Neural cell (in vitro differentiated cells): ENCODE measurements around the gene PPEF2. TPM values are rescaled to one million over a fixed set of nuclear protein-coding genes. Genes with fewer than 3 reads are reported as not detected.

ENCODE experiments used
- H2AFZ ChIP-seq: fragments of 200-600, 300-800 bp; sonication (generic), shearing (Covaris generic); 2 replicates; pipeline ENCODE4 v1.6.0; 2014; ENCODE audit warnings: low read depth, mild to moderate bottlenecking, antibody characterized with exemption, low read length, moderate library complexity
- H3F3A ChIP-seq: fragments of 200-600 bp; shearing (Covaris generic); 2 replicates; pipeline ENCODE4 v1.6.1; 2016; ENCODE audit warnings: mild to moderate bottlenecking, moderate library complexity, mixed read lengths, antibody characterized with exemption, low read length; ENCODE audit not compliant: insufficient read depth, poor library complexity, severe bottlenecking
- H3K27ac ChIP-seq: fragments of 200-600, 300-800 bp; sonication (generic), shearing (Covaris generic); 2 replicates; pipeline ENCODE4 v1.5.1; 2014; ENCODE audit warnings: mild to moderate bottlenecking, low read length, moderate library complexity
- H3K27me3 ChIP-seq: fragments of 300-800, 200-600 bp; sonication (generic), shearing (Covaris generic); 2 replicates; pipeline ENCODE4 v1.6.0; 2014; ENCODE audit warnings: mild to moderate bottlenecking, low read depth, low read length, moderate library complexity; ENCODE audit not compliant: insufficient read depth
- H3K36me3 ChIP-seq: fragments of 300-800, 200-600 bp; sonication (generic), shearing (Covaris generic); 2 replicates; pipeline ENCODE4 v1.5.1; 2014; ENCODE audit warnings: mild to moderate bottlenecking, antibody characterized with exemption, low read length, moderate library complexity; ENCODE audit not compliant: insufficient read depth
- H3K4me2 ChIP-seq: fragments of 300-800, 200-600 bp; sonication (generic), shearing (Covaris generic); 2 replicates; pipeline ENCODE4 v1.6.0; 2014; ENCODE audit warnings: mild to moderate bottlenecking, low read length
- H3K4me3 ChIP-seq: fragments of 300-800, 200-600 bp; sonication (generic), shearing (Covaris generic); 2 replicates; pipeline ENCODE4 v1.5.1; 2014; ENCODE audit warnings: mild to moderate bottlenecking, low read length, moderate library complexity
- H3K79me2 ChIP-seq: fragments of 200-600 bp; shearing (Covaris generic); replicated peaks from 2 replicates; pipeline ENCODE4 v1.6.0; 2014; ENCODE audit warnings: mild to moderate bottlenecking, low read length, moderate library complexity; ENCODE audit not compliant: insufficient read depth
- H3K9ac ChIP-seq: fragments of 300-800, 200-600 bp; sonication (generic), shearing (Covaris generic); 2 replicates; pipeline ENCODE4 v1.6.1; 2016; ENCODE audit warnings: mild to moderate bottlenecking, low read length, mixed read lengths
- H3K9me2 ChIP-seq: fragments of 200-600 bp; shearing (Covaris generic); 2 replicates; pipeline ENCODE4 v1.6.1; 2016; ENCODE audit warnings: mild to moderate bottlenecking, low read length, mixed read lengths; ENCODE audit not compliant: insufficient read depth
- H3K9me3 ChIP-seq: fragments of 200-600, 300-800 bp; sonication (generic), shearing (Covaris generic); 2 replicates; pipeline ENCODE4 v1.6.1; 2016; ENCODE audit warnings: mild to moderate bottlenecking, mixed run types, low read length, moderate library complexity, mixed read lengths
- H4K20me1 ChIP-seq: fragments of 200-600 bp; shearing (Covaris generic); 2 replicates; pipeline ENCODE4 v1.6.1; 2016; ENCODE audit warnings: mild to moderate bottlenecking, mixed run types; ENCODE audit not compliant: insufficient read depth
- CTCF ChIP-seq: fragments of 450-650 bp; IDR thresholded peaks from 2 replicates; pipeline ENCODE4 v1.5.1; 2014; ENCODE audit warnings: antibody characterized with exemption, mild to moderate bottlenecking, moderate library complexity; ENCODE audit not compliant: poor library complexity, severe bottlenecking
- EP300 ChIP-seq: fragments of 450-650 bp; conservative IDR thresholded peaks from 2 replicates; pipeline ENCODE4 v1.6.1; 2014; ENCODE audit warnings: antibody characterized with exemption, mild to moderate bottlenecking, moderate library complexity; ENCODE audit not compliant: poor library complexity, severe bottlenecking
- EZH2 ChIP-seq: fragments of 200-600, 300-800 bp; shearing (Covaris generic), sonication (generic); IDR thresholded peaks from 2 replicates; pipeline ENCODE4 v1.6.1; 2014; ENCODE audit warnings: antibody characterized with exemption, low read length, borderline replicate concordance, mild to moderate bottlenecking; ENCODE audit not compliant: insufficient read depth, poor library complexity, severe bottlenecking
- MXI1 ChIP-seq: fragments of 450-650 bp; conservative IDR thresholded peaks from 2 replicates; pipeline ENCODE4 v1.6.1; 2014; ENCODE audit warnings: antibody characterized with exemption, mild to moderate bottlenecking; ENCODE audit not compliant: poor library complexity, severe bottlenecking
- POLR2AphosphoS5 ChIP-seq: IDR thresholded peaks from 2 replicates; pipeline ENCODE4 v1.6.1; 2012
- RAD21 ChIP-seq: fragments of 450-650 bp; conservative IDR thresholded peaks from 2 replicates; pipeline ENCODE4 v1.6.1; 2014; ENCODE audit warnings: antibody characterized with exemption, mild to moderate bottlenecking, moderate library complexity
- REST ChIP-seq: IDR thresholded peaks from 2 replicates; pipeline ENCODE4 v1.6.1; 2012; ENCODE audit warnings: borderline replicate concordance
- SMC3 ChIP-seq: fragments of 450-650 bp; conservative IDR thresholded peaks from 2 replicates; pipeline ENCODE4 v1.6.1; 2014; ENCODE audit warnings: antibody characterized with exemption, mild to moderate bottlenecking, moderate library complexity; ENCODE audit not compliant: poor library complexity
- TAF1 ChIP-seq: IDR thresholded peaks from 2 replicates; pipeline ENCODE4 v1.6.1; 2012; ENCODE audit warnings: low read depth
- polyA plus RNA-seq: library from polyadenylated mRNA; depleted of rRNA; stranded (reverse); fragments of >200 nt; gene quantifications from 2 replicates; pipeline ENCODE4 v1.2.3, GENCODE V29; 2014

The PPEF2 gene
- polyA plus RNA-seq, 1 donor from 2014 or later = 0.28 TPM

GRCh38 chr4:75880278-75880677 lies 22.0 kb downstream of the PPEF2 start:
- Histone ChIP-seq H3K4me2 (no peak overlapping the region), H3K9me2 (no peaks in the 10 kb centered on the region), H3K27me3 (no peaks in the 10 kb centered on the region), H3K79me2 (no peaks in the 10 kb centered on the region), H3K36me3 (no peaks in the 10 kb centered on the region), H3K27ac (no peak overlapping the region), H3K9ac (no peak overlapping the region), H3F3A (no peaks in the 10 kb centered on the region), H4K20me1 (no peaks in the 10 kb centered on the region), H3K9me3 (no peaks in the 10 kb centered on the region), H2AFZ (no peak overlapping the region), H3K4me3 (no peak overlapping the region)
- TF ChIP-seq SMC3 (no peak), POLR2AphosphoS5 (no peak), EZH2 (no peak), RAD21 (no peak), EP300 (no peak), REST (no peak), MXI1 (no peak), CTCF (no peak), TAF1 (no peak)

- Histone ChIP-seq H3K9me3 (no peaks in the 10 kb centered on the region), H3K4me3 (no peak overlapping the region), H3K9ac (no peak overlapping the region), H4K20me1 (no peaks in the 10 kb centered on the region), H3K27me3 (no peaks in the 10 kb centered on the region), H3K4me2 (no peak overlapping the region), H3K27ac (no peak overlapping the region), H3K9me2 (no peaks in the 10 kb centered on the region), H3K36me3 (no peaks in the 10 kb centered on the region), H3F3A (no peaks in the 10 kb centered on the region), H2AFZ (no peak overlapping the region), H3K79me2 (no peaks in the 10 kb centered on the region)
- no peak for TF ChIP-seq CTCF
- TF ChIP-seq POLR2AphosphoS5 = no peak
- TF ChIP-seq TAF1 = no peak
- TF ChIP-seq RAD21 = no peak
- no peak for TF ChIP-seq EP300
- TF ChIP-seq MXI1 = no peak
- TF ChIP-seq SMC3 = no peak
- TF ChIP-seq REST = no peak
- TF ChIP-seq EZH2 = no peak
Measured at GRCh38 chr4:75878246-75878756, 24.0 kb downstream of the PPEF2 start.
